ENCODE data around the gene CHRNE. TPM values are rescaled to one million over a fixed set of nuclear protein-coding genes. Genes with fewer than 3 reads are reported as not detected.
"Not testable (repeated sequence)": the region's sequence is repeated elsewhere in the genome, so short reads cannot be mapped to it uniquely, and the experiment has no call there.

The CHRNE gene
- total RNA-seq, 1 donor from 2014 or later = 0.82 TPM

DNA sequence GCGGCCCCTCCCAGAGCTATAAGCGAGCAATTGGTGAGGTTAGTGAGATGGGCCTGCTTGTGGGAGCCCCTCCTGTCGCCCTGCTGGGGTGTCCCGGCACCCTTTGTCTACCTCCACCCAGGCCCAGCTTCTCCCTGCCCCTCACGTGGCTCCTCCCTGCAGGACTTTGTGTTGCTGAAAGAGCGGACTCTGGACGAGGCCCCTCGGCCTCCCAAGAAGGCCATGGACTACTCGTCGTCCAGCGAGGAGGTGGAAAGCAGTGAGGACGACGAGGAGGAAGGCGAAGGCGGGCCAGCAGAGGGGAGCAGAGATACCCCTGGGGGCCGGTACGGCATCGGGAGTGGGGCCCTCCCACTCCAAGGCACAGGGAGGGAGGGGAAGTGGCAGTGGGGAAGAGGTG, 9.6 kb downstream of the CHRNE start:
- DNase-seq (ENCODE audit: low spot score in 2 of 2) (no peak), FAIRE-seq (no peak)

DNA sequence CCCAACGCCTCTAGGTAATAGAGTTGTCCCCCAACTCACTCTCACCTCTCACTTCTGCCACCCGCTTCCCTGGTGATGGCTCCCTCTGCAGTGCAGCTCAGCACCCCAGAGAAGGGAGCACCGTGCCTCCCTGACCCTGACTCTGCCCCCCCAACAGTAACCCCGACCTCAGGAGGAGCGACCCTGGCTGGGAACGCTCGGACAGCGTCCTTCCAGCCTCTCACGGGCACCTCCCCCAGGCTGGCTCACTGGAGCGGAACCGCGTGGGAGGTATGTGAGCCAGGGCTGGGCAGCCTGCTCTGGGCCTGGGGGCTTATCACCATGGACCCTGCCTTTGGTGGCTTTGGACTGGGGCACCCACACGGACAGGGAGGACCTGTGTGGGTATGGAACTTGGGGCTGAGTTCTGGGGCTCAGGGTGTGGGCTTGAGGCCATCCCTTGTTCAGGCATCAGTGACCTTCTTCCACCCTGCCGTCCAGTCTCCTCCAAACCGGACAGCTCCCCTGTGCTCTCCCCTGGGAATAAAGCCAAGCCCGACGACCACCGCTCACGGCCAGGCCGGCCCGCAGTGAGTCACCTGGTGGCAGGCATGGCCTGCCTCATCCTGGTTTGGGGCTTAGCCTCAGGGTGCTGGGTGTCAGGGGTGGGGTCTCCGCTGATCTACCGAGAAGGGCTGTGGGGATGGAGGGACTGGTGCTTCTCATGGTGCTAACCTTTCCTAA, 10.2 kb downstream of the CHRNE start:
- DNase-seq (ENCODE audit: low spot score in 2 of 2) (no peak), FAIRE-seq (no peak)

DNA sequence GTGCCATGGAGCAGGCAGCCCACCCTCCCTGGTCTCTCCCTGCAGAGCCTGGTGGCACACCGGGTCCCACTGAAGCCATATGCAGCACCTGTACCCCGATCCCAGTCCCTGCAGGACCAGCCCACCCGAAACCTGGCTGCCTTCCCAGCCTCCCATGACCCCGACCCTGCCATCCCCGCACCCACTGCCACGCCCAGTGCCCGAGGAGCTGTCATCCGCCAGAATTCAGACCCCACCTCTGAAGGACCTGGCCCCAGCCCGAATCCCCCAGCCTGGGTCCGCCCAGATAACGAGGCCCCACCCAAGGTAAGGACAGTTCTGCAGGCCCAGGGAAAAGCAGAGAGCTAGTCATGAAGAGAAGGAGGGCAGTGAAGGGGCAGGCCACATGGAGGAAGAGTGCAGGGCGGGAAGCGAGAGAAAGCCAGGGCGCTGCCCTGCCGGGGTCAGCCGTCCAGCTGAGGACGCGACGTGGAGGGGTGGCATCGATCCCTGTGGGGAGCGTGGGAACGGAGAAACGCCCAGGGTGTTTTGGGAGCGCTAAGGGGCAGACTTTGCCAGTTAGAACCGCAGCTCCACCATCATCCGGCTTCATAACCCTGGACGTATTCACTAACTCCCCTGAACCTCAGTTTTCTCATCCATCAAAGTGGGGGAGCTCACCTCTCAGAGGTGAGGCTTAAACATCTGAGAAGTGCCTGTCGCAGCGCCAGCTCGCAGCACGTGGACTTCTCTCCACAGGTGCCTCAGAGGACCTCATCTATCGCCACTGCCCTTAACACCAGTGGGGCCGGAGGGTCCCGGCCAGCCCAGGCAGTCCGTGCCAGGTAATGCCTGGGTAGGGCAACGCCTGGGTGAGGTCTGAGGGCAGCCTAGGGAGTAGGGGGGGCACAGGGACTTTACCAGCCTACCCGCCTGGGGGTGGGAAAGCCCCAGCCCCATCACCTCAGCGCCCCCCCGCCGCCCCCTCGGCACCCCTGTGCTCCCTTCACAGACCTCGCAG, 11.2 kb downstream of the CHRNE start:
- no peak for FAIRE-seq

DNA sequence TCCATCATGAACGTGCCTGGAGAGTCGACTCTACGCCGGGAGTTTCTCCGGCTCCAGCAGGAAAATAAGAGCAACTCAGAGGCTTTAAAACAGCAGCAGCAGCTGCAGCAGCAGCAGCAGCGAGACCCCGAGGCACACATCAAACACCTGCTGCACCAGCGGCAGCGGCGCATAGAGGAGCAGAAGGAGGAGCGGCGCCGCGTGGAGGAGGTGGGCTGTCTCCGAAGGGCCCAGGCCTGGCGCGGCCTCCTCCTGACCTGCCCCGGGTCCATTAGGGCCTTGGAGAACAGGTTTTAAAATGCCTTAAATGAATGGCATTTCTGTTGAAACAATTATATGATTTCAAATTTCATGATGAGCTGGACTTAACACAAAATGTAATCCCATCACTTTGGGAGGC, 15.3 kb downstream of the CHRNE start:
- FAIRE-seq (no peak), DNase-seq (ENCODE audit: low spot score in 2 of 2) (no peak)

More for the DNA sequence above, 11.2 kb downstream of the CHRNE start:
- peak in 1 of 2 donors; percentile 23 for DNase-seq (ENCODE audit: low spot score in 2 of 2)

DNA sequence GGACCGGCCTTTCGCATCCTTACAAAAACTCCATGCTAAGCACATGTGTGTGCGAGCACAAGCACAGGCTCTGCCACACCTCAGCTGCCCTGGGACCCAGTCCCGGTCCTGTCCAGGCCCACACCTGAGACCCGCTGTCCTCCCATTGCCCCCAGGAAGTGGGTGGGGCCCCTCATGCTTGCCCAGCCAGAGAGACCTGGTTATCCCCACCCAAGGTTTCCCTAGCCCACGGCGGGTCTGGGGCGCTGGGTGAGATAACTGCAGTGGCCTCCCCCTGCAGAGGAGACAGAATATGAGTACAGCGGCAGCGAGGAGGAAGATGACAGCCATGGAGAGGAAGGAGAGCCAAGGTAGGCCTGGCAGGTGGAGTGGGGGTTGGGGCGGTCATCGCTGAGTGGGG, 16.1 kb downstream of the CHRNE start:
- FAIRE-seq = no peak
- DNase-seq (ENCODE audit: low spot score in 2 of 2) = no peak

DNA sequence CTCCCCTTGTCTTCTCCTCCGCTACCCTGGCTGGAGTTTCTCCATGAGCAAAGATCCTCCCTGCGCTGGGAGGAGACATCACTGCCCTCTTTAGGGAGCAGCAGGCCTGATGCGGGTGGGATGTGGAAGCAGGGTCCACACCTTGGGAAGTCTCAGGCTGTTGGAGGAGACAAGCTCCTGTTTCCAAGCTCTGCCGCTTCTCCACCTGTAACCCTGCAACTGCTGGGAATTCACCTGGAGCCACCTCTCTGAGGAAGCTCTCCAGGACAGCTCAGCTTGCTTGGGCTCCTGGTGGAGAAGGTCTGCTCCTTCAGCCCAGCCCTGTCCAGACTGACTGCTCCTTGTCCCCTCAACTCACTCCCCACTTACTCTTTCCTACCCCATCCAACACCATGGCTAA, 18.4 kb downstream of the CHRNE start:
- DNase-seq (ENCODE audit: low spot score in 2 of 2) = no peak
- no peak for FAIRE-seq

DNA sequence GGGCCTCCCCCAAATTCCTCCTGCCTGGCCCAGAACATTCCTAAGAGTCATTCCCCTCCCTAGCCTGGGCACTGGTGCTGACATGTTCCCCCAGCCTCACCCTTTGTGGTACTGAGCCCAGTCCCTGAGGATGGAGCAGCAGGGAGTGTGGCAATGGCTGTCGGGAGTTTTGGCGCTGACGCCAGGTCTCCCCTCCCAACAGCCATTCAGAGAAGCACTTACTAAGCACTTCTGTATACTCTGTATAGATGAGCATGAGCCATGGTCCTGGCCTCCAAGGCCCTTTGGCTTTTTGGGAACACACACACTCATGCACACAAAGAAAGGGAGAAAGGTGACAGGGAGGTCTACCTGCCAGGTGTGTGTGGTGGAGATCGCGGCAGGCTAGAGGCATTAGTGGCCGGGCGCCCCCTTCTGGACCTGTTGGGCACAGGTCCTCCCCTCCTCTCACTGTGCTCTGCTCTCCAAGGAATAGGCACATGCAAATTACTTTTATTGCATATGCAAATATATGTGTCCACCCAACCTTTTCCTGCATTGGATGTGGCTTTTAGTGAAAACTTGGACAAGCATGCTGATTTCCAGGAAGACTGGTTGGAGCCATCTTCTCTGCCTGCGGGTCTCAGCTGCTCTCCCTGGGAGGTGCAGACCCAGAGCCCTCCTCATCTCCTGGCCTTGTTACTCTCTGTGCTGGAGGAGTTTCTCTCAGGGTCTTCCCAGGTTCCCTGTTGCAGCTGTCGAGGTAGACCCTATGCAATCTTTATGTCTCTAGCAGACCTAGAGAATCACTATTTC, 20.9 kb downstream of the CHRNE start:
- FAIRE-seq (no peak), DNase-seq (ENCODE audit: low spot score in 2 of 2) (peak in 1 of 2 donors; percentile 70)

DNA sequence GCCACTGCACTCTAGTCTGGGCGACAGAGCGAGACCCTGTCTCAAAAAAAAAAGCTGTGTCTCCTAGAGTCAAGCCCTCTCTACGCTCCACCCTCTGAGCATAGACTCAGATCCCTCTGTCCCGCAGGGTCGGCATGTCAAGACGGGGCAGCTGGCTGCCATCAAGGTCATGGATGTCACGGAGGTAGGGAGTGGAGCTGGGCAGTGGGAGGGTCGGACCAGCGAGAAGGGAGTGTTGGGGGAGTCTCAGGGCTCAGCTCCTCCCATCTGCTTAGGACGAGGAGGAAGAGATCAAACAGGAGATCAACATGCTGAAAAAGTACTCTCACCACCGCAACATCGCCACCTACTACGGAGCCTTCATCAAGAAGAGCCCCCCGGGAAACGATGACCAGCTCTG, 22.0 kb downstream of the CHRNE start:
- no peak for DNase-seq (ENCODE audit: low spot score in 2 of 2)
- FAIRE-seq = no peak

DNA sequence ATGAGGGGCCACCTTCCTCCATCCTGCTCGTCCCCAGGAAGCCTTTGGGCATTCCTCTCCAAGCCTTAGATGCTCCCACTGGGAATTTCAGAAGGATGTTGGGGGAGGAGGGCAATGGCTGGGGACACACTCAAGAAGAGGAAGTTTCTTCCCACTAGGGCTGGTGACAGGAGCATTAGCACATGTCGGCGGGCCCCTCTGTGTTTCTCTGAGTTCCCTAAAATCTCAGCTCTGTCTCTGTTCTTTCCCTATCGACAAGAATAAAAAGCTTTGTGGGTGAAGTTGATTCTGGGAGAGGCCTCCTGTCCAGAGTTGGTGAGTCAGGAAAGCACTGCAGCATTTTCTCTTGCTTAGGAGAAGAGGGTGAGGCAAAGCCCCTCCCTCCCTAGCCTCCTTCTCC, 23.3 kb downstream of the CHRNE start:
- DNase-seq (ENCODE audit: low spot score in 2 of 2) (no peak), FAIRE-seq (no peak)

DNA sequence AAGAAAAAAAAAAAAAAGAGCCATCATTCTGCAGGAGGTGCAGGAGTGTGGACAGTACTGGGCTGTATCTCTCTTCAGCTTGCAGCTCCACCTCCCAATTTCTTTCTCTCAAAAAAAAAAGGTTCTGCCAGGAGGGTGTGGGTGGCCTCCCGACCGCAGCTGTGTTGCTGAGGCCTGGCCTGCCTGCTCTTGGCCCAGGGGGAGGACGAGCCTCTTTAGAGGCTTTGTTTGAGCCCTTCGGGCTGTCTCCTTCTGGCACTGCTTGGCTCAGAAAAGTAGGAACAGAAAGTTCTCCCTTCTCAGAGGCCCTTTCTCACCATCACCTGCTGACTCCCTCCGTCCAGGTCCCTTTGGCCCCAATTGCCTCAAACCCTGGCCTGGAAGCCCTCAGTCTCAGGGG, 25.8 kb downstream of the CHRNE start:
- no peak for FAIRE-seq
- DNase-seq (ENCODE audit: low spot score in 2 of 2) = no peak

DNA sequence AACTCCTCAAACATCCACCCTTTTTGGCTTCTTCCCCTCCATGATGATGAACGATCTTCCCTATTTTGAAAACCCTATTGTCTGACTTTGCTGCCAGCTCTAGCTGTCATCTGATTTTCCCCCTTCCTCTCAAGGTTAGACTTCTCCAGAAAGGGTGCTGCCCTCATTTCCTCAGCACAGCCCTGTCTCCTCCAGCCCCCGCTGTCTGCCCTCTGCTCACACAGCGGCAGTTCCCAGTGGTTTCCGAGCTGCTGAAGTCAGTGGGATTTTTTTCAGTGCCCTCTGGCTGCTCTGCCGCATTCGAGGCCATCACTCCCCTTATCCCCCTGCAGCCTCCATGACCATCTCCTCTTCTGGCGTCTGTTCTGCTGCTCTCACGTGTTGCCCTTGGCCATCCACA, 30.1 kb downstream of the CHRNE start:
- no peak for DNase-seq (ENCODE audit: low spot score in 2 of 2)
- no peak for FAIRE-seq

DNA sequence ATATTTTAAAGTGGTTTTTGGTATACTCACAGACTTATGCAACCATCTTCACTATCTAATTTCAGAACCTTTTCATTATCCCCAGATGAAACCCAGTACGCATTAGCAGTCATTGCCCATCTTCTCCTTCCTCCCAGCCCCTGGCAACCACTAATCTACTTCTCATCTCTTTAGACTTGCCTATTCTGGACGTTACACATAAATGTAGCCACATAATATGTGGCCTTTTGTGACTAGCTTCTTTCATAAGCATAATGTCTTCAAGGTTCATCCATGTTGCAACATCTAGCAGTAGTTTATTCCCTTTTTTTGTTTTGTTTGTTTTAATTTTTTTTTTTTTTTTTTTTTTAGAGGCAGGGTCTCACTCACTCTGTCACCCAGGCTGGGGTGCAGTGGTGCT, 32.0 kb downstream of the CHRNE start:
- FAIRE-seq (no peak), DNase-seq (ENCODE audit: low spot score in 2 of 2) (no peak)

DNA sequence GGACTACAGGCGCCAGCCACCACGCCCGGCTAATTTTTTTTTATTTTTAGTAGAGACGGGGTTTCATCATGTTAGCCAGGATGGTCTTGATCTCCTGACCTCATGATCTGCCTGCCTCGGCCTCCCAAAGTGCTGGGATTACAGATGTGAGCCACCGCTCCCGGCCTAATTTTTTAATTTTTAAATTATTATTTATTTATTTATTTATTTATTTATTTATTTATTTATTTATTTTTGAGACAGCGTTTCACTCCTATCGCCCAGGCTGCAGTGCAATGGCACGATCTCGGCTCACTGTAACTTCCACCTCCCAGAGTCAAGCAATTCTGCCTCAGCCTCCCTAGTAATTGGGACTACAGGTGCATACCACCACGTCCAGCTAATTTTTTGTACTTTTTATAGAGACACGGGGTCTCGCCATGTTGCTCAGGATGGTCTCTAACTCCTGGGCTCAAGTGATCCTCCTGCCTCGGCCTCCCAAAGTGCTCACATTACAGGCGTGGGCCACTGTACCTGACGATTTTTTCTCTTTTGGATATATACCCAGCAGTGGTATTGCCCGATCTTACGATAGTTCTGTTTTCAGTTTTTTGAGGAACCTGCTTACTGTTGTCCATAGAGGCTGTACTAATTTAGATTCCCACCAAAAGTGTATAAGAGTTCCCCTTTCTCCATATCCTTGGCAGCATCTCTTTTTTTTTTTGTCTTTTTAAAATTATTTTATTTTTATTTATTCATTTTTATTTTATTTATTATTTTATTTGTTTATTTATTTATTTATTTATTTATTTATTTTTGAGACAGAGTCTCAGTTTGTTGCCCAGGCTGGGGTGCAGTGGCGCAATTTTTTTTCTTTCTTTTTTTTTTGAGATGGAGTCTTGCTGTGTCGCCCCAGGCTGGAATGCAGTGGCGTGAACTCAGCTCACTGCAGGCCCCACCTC, 33.6 kb downstream of the CHRNE start:
- peak; percentile 83 for FAIRE-seq
- not testable (repeated sequence) for DNase-seq (ENCODE audit: low spot score in 2 of 2)

DNA sequence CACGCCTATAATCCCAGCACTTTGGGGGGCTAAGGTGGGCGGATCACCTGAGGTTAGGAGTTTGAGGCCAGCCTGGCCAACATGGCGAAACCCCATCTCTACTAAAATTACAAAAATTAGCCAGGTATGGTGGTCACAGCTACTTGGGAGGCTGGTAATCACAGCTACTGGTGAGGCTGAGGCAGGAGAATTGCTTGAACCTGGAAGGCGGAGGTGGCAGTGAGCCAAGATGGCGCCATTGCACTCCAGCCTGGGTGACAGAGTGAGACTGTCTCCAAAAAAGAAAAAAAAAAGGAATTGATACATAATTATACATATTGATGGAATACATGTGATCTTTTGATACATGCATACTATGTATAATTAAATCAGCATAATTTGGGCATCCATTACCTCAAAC, 35.4 kb downstream of the CHRNE start:
- DNase-seq (ENCODE audit: low spot score in 2 of 2); FAIRE-seq: not testable (repeated sequence)

DNA sequence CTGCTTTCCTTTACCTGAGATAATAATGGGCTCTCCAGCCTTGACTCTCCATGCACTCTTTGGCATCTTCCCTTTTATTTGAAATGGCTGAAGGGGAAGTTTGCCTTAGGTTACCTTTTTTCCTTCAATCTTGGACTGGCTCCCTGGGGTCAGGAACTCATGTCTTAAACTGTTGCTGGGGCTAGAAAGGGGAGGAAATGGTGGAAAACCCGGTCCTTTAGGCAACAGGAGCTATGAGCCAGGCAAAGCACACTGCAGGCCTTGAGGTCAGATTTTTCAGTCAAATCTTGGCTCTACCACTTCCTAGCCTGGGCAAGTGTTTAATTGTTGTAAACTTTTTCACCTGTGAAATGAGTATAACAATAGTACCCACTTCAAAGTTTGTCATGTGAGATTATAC, 39.6 kb downstream of the CHRNE start:
- DNase-seq (ENCODE audit: low spot score in 2 of 2) (no peak), FAIRE-seq (no peak)

DNA sequence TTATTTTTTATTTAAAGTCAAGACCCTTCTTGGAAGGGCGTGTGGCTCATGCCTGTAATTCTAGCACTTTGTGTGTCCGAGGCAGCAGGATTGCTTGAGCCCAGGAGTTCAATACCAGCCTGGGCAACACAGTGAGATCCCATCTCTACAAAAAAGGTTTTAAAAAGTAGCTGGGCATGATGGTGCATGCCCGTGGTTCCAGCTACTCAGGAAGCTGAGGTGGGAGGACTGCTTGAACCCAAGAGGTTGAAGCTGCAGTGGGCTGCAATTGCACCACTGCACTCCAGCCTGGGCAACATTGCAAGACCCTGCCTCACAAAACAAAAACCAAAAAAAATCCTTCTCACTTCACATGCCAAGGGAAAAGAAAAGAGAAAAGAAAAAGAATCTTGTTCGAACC, 40.2 kb downstream of the CHRNE start:
- DNase-seq (ENCODE audit: low spot score in 2 of 2) (no peak), FAIRE-seq (no peak)

DNA sequence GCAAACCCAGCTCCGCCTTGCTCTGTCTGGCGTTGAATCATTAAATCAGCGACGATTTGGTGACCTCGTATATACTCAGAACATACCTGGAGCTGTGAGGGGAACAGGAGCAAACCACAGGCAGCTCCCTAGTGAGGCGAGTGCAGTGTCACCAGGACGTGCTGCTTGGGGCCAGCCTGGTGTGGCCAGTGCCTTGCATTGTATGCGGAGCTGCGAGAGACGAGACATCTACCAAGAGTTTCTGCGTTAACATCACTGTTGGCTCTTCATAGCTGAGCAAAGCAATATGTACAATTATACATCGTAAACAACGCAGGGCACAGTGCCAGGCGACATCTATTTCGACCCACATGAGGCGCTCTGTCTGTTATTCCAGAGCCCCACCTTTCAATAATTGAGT, 41.8 kb downstream of the CHRNE start:
- FAIRE-seq (no peak), DNase-seq (ENCODE audit: low spot score in 2 of 2) (no peak)

DNA sequence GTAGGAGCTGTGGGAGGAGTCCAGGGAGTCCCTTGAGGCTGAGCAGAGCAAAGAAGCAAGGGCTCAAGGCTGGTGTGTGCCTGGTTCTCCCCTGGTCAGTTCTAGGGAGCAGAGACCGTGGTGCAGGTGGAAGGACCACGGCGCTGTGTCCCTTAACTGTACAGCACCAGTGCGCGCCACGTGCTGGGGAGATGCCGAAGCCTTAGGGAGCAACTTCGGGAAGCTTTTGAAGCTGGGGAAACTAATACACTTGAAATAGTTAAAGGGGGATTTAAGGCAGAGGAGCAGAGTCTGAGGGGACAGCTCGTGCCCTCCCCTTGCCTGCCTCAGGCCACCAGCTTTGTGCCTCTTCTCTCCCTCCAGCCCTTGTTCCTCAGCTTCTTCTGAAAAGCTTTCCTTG, 42.2 kb downstream of the CHRNE start:
- FAIRE-seq (no peak), DNase-seq (ENCODE audit: low spot score in 2 of 2) (no peak)

DNA sequence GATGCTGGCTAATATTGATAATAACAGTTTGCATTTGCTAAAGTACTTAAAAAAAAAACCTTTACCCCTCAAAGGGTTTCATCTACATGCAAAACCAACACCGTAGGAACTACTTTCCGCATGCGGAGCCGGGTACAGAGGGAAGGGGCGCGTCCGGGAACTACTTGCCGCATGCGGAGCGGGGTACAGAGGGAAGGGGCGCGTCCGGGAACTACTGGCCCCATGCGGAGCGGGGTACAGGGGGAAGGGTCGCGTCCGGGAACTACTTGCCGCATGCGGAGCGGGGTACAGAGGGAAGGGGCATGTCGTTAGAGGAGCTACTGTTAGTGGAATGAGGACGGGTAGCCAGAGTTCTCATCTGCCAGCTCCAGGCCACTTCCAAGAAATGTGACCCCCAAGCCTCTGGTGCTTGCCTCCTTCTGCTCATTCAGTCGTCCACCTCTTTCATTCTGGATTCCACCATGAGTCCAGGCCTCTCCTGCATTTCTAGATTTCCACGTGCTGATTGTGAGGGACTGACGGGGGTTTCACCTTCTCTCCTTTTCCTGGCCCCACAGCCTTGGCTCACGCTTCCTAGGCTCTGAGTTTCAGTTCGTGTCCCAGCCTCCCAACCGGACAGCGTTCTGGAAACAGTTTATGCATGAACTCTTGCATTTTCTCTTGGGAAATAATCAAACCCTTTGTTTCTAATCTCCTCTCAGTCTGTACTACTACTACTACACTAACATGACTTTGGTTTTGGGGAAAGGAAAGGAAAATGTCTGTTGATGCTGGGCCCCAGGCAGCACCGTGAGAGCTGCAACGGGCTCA, 42.9 kb downstream of the CHRNE start:
- FAIRE-seq (no peak), DNase-seq (ENCODE audit: low spot score in 2 of 2) (no peak)
